MM.1S (cell line): ENCODE data around the gene VLDLR.

Source experiments
- DNase-seq: peaks from one replicate; pipeline ENCODE4 v3.0.0-alpha.2; 2015
- H2AFZ ChIP-seq: fragments of 300-600 bp; sonication (generic); 2 replicates; pipeline ENCODE4 v1.6.0; 2016; ENCODE audit warnings: antibody characterized with exemption, low read length
- H3F3A ChIP-seq: fragments of 300-600 bp; sonication (generic); 2 replicates; pipeline ENCODE4 v1.6.1; 2016; ENCODE audit warnings: mild to moderate bottlenecking, antibody characterized with exemption, low read length, moderate library complexity, mixed read lengths; ENCODE audit not compliant: insufficient read depth
- H3K27ac ChIP-seq: fragments of 300-600 bp; sonication (generic); 2 replicates; pipeline ENCODE4 v1.5.1; 2016; ENCODE audit warnings: mild to moderate bottlenecking, low read length
- H3K27me3 ChIP-seq: fragments of 300-600 bp; sonication (generic); replicated peaks from 2 replicates; pipeline ENCODE4 v1.6.0; 2016; ENCODE audit warnings: low read length; ENCODE audit not compliant: insufficient read depth
- H3K36me3 ChIP-seq: fragments of 300-600 bp; sonication (generic); replicated peaks from 2 replicates; pipeline ENCODE4 v1.6.1; 2016; ENCODE audit warnings: mild to moderate bottlenecking, low read length, mixed read lengths; ENCODE audit not compliant: insufficient read depth
- H3K4me1 ChIP-seq: fragments of 300-600 bp; sonication (generic); 2 replicates; pipeline ENCODE4 v1.6.1; 2016; ENCODE audit warnings: low read length, mixed read lengths
- H3K4me2 ChIP-seq: fragments of 300-600 bp; sonication (generic); 2 replicates; pipeline ENCODE4 v1.6.0; 2016; ENCODE audit warnings: low read depth, low read length
- H3K4me3 ChIP-seq: fragments of 300-600 bp; sonication (generic); 2 replicates; pipeline ENCODE4 v1.5.1; 2016; ENCODE audit warnings: low read length, mixed read lengths
- H3K79me2 ChIP-seq: fragments of 300-600 bp; sonication (generic); 2 replicates; pipeline ENCODE4 v1.6.1; 2016; ENCODE audit warnings: mixed run types, low read length, mixed read lengths
- H3K9ac ChIP-seq: fragments of 300-600 bp; sonication (generic); 2 replicates; pipeline ENCODE4 v1.6.1; 2016; ENCODE audit warnings: low read length, mixed read lengths
- H3K9me2 ChIP-seq: fragments of 300-600 bp; sonication (generic); replicated peaks from 2 replicates; pipeline ENCODE4 v1.6.1; 2016; ENCODE audit warnings: mild to moderate bottlenecking, low read length, mixed read lengths; ENCODE audit not compliant: insufficient read depth
- H3K9me3 ChIP-seq: fragments of 300-600 bp; sonication (generic); replicated peaks from 2 replicates; pipeline ENCODE4 v1.6.1; 2016; ENCODE audit warnings: mild to moderate bottlenecking, low read length, mixed read lengths; ENCODE audit not compliant: insufficient read depth
- H4K20me1 ChIP-seq: fragments of 300-600 bp; sonication (generic); 2 replicates; pipeline ENCODE4 v1.6.1; 2016; ENCODE audit warnings: mild to moderate bottlenecking, low read length, moderate library complexity, mixed read lengths; ENCODE audit not compliant: insufficient read depth
- EZH2 ChIP-seq: fragments of 300-600 bp; sonication (generic); optimal IDR thresholded peaks from 2 replicates; pipeline ENCODE3; 2017; ENCODE audit warnings: low read depth, mild to moderate bottlenecking, antibody characterized with exemption, low read length, mixed read lengths
- EZH2phosphoT487 ChIP-seq: fragments of 300-600 bp; sonication (generic); IDR thresholded peaks from 2 replicates; pipeline ENCODE4 v1.6.1; 2018; ENCODE audit warnings: antibody characterized with exemption, low read length
- TF ChIP-seq, protein P1 (sequence below): fragments of 300-600 bp; sonication (generic); IDR thresholded peaks from 2 replicates; pipeline ENCODE4 v1.5.1; 2016; ENCODE audit warnings: antibody characterized with exemption, low read length, mixed read lengths

Gene VLDLR

DNA sequence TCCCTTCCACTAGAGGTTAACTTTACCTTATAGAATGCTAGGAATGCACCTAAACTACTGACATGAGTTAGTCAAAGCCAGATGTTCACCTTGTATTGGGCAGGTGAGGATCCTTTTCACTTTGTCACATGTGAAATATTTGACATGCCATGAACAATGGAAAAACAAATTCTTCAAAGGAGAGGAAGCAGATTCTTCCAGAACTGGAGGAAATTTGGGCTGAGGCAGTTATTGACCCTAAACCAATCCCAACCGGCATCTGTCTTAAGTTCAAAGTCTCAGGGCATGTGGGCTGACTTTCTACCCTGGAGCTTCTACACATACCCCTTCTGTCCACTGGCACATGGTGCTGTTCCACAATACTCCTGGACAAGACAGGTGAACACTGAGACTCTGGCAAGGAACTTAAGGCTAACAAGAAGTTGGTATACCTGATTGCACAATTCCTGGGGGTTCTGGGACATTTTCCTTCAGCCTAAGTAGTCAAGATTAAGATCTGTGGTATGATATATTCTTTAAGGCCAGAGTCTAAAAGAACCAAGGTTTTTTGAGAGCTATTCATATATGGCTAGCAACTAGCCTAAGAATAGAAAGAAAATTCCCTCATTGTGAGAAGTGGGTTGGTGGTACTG is 2.6 kb downstream of the VLDLR start:
- Histone ChIP-seq H3F3A (no peaks in the 10 kb centered on the region), H3K9ac (no peak overlapping the region), H2AFZ (no peak overlapping the region), H4K20me1 (no peaks in the 10 kb centered on the region), H3K9me2 (no peaks in the 10 kb centered on the region), H3K4me2 (no peak overlapping the region), H3K36me3 (no peaks in the 10 kb centered on the region), H3K79me2 (no peaks in the 10 kb centered on the region), H3K27ac (no peak overlapping the region), H3K27me3 (no peaks in the 10 kb centered on the region), H3K9me3 (no peaks in the 10 kb centered on the region), H3K4me1 (0 out of 2 replicates have a peak, but pooled peaks cover 4% of the 10 kb centered on the region), H3K4me3 (no peak overlapping the region)
- no peak for DNase-seq
- TF ChIP-seq EZH2 (no peak), EZH2phosphoT487 (no peak)
- TF ChIP-seq, protein P1, sequence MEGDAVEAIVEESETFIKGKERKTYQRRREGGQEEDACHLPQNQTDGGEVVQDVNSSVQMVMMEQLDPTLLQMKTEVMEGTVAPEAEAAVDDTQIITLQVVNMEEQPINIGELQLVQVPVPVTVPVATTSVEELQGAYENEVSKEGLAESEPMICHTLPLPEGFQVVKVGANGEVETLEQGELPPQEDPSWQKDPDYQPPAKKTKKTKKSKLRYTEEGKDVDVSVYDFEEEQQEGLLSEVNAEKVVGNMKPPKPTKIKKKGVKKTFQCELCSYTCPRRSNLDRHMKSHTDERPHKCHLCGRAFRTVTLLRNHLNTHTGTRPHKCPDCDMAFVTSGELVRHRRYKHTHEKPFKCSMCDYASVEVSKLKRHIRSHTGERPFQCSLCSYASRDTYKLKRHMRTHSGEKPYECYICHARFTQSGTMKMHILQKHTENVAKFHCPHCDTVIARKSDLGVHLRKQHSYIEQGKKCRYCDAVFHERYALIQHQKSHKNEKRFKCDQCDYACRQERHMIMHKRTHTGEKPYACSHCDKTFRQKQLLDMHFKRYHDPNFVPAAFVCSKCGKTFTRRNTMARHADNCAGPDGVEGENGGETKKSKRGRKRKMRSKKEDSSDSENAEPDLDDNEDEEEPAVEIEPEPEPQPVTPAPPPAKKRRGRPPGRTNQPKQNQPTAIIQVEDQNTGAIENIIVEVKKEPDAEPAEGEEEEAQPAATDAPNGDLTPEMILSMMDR: no peak

- H3K4me3 ChIP-seq: no peak overlapping the region
- H3K36me3 ChIP-seq: no peaks in the 10 kb centered on the region
- H3F3A ChIP-seq: no peaks in the 10 kb centered on the region
- H3K27me3 ChIP-seq: no peaks in the 10 kb centered on the region
- 0 out of 2 replicates have a peak, but pooled peaks cover 4% of the 10 kb centered on the region for H3K4me1 ChIP-seq
- no peaks in the 10 kb centered on the region for H4K20me1 ChIP-seq
- H3K4me2 ChIP-seq: no peak overlapping the region
- no peak overlapping the region for H3K9ac ChIP-seq
- H2AFZ ChIP-seq: no peak overlapping the region
- no peak overlapping the region for H3K27ac ChIP-seq
- H3K9me2 ChIP-seq: no peaks in the 10 kb centered on the region
- no peaks in the 10 kb centered on the region for H3K9me3 ChIP-seq
- no peak for DNase-seq
- TF ChIP-seq, protein P1: no peak
- no peak for TF ChIP-seq EZH2phosphoT487
- no peak for TF ChIP-seq EZH2
- H3K79me2 ChIP-seq: no peaks in the 10 kb centered on the region
Measured at GRCh38 chr9:2625427-2625826, 3.8 kb downstream of the VLDLR start.

DNA sequence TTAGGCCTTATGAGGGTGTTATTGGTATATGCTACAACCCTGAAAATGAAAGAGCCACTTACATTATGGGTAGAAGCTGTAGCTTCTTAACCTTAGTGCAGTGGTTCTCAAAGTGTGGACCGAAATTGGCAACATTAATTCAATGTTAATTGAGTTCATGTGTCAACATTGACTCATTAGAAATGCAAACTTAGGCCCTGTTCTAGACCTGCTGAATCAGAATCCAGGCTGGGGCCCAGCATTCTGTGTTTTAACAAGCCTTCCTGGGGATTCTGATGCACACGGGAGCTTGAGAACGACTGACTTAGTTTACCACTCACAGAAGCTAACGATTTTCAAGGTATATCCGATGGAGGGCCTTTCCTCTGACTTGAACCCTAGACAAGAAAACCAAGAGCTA is 7.3 kb downstream of the VLDLR start:
- Histone ChIP-seq H3K4me2 (no peak overlapping the region), H3K27me3 (no peaks in the 10 kb centered on the region), H3F3A (no peaks in the 10 kb centered on the region), H2AFZ (no peak overlapping the region), H3K9me3 (no peaks in the 10 kb centered on the region), H3K4me3 (no peak overlapping the region), H3K27ac (no peak overlapping the region), H4K20me1 (no peaks in the 10 kb centered on the region), H3K9me2 (no peaks in the 10 kb centered on the region), H3K36me3 (no peaks in the 10 kb centered on the region), H3K4me1 (no peaks in the 10 kb centered on the region), H3K79me2 (no peaks in the 10 kb centered on the region), H3K9ac (no peak overlapping the region)
- DNase-seq: no peak
- TF ChIP-seq EZH2: no peak
- TF ChIP-seq, protein P1: no peak
- no peak for TF ChIP-seq EZH2phosphoT487
